ENCODE data around the gene WDR19.
"Not testable (repeated sequence)": the region's sequence is repeated elsewhere in the genome, so short reads cannot be mapped to it uniquely, and the experiment has no call there.

The WDR19 gene

GRCh38 chr4:39233783-39234182 lies 51.5 kb downstream of the WDR19 start:
- DNase-seq = no peak

GRCh38 chr4:39235021-39235420 lies 52.7 kb downstream of the WDR19 start:
- no peak for DNase-seq

DNA sequence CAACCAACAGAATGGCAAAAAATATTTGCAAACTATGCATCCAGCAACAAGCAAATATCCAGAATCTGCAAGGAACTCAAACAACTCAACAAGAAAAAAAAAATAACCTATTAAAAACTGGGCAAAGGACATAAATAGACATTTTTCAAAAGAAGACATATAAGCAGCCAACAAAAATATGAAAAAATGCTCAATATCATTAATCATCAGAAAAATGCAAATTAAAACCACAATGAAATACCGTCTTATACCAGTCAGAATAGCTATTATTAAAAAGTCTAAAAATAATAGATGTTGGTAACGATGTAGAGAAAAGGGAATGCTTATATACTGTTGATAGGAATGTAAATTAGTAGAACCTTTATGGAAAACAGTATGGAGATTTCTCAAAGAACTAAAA lies 53.4 kb downstream of the WDR19 start:
- DNase-seq = no peak

DNA sequence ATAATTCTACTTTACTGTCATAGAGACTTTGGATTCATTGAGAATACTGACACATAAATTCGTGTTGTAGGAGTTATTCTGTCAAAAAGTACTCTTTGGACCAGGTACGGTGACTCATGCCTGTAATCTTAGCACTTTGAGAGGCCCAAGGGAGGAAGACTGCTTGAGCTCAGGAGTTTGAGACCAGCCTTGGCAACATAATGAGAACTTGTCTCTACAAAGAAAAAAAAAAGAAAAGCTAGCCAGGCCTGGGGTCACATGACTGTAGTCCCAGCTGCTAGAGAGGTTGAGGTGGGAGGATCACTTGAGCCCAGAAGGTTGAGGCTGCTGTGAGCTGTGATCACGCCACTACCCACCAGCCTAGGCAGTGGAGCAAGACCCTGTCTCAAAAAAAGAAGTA lies 54.9 kb downstream of the WDR19 start:
- no peak for DNase-seq

DNA sequence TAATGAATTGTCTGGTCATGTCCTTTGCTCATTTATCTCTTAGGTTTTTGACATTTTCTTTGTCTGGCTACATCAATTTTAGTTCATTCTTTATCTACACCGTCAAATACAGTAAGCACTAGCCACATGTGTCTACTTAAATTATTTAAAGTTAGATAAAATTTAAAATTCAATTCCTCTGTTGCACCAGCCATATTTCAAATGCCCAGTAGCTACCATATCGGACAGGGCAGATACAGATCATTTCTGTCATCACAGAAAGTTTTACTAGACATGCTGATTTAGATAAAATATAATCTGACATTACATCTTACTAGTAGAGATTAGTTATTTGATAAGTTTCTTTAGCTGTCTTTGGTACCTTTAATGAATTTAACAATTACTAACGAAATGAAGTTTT lies 61.1 kb downstream of the WDR19 start:
- no peak for DNase-seq

GRCh38 chr4:39255266-39255665 lies 72.9 kb downstream of the WDR19 start:
- no peak for DNase-seq

DNA sequence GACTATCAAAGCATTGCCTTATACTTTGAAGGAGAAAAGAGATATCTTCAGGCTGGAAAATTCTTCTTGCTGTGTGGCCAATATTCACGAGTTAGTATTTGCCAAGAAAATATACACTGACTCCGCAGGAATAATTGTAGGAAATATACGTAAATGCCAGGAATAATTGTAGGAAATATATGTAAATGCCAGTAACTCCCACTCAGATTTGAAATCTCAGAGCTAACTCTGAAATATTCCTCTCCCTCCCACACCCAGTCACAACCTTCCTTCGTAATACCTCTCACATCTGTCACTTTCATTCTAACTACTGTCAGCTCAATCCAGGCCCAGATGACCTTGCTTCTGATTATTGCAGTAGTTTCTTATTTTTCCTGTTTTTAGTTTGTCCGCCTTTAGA lies 73.5 kb downstream of the WDR19 start:
- DNase-seq = no peak

- peak; percentile 25 for DNase-seq
These were observed 74.1 kb downstream of the WDR19 start for GRCh38 chr4:39256436-39256835.

- DNase-seq = no peak
These were observed 77.4 kb downstream of the WDR19 start for GRCh38 chr4:39259571-39260330.

DNA sequence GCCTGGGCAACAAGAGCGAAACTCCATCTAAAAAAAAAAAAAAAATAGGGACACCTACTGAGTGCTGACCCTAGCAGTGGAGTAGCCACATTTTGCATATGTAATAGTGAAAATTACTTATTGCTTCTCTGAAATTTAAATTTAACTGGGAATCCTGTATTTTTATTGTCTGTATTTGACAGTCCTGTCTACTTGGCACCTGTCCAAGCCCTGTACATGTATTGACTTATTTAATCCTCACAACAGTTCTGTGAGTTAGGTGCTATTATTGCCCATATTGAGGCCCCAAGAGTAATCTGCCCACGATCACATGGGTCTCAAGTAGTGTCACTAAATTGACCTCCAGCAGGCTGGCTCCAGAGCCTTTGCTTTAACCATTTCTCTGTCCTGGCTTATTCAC lies 81.6 kb downstream of the WDR19 start:
- DNase-seq = no peak

GRCh38 chr4:39274503-39274902 lies 92.2 kb downstream of the WDR19 start:
- DNase-seq = no peak

- DNase-seq = not testable (repeated sequence)
These were observed 95.3 kb downstream of the WDR19 start for GRCh38 chr4:39277661-39278060.

DNA sequence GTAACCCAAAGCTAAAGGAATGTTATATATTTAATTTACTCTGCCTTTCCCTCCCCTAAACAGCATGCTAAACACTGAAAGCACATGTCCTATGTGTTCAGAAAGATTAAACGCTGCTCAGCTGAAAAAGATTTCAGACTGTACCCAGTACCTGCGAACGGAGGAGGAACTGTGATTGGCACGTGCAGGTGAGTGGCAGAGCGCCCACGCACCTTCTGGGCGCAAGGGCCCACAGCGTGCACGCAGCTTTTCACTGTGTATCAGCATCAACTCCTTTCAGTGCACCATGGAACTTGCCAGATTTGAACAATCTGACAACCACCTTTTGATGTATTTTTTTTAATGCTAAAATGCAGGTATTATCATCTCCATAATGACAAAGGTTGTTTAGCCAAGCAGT lies 96.1 kb downstream of the WDR19 start:
- DNase-seq = no peak

DNA sequence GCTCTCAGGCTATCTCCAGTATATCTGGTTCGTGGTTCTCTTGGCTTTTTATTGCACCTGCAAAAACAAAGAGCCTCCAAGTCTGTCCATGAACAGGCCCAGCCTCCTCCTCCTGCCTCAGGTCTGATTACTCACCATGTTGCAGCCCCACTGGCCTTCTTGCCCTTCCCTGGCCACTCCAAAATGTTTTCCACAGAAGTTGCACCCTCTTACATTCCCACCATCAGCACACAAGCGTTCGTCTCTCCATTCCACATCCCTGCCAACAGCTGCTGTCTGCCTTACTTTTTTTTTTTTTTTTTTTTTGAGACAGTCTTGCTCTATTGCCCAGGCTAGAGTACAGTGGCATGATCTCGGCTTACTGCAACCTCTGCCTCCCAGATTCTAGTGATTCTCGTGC lies 97.1 kb downstream of the WDR19 start:
- DNase-seq = no peak

DNA sequence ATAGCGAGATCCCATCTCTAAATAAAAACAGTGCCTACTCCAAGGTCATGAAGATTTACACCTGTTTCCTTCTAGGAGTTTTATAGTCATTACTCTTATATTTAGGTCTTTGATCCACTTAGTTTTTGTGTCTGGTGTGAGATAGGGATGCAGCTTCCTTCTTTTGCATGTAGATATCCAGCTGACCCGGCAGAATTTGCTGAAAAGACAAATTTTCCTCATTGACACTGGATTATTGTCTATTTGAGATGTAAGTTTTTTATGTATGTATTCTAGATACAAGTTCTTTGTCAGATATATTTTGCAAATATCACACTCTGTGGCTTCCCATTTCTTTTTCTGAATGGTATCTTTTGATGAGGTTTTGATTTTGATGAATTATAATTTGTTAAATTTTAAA lies 98.4 kb downstream of the WDR19 start:
- DNase-seq = no peak

GRCh38 chr4:39285111-39285795 lies 102.9 kb downstream of the WDR19 start:
- no peak for DNase-seq

DNA sequence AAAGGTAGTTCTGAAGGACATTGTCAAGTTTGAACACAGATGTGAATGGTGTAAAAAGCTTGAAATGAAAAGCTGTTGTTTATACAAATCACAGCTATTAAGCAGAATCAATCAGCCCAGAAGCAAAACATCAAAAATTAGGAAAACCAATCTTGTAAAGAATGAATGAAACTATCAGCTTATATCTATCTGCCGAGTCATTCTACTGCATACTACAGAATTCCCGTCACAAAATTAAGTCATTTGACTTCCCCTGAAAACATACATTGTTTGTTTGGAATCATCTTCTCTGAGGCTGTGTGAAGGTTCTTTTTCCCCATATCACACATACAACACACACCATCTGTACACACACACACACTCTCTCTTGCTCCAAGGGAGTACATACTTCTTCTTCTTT lies 103.5 kb downstream of the WDR19 start:
- no peak for DNase-seq

- no peak for DNase-seq
These were observed 103.9 kb downstream of the WDR19 start for GRCh38 chr4:39286263-39286662.

GRCh38 chr4:39287223-39287622 lies 104.9 kb downstream of the WDR19 start:
- DNase-seq = no peak

DNA sequence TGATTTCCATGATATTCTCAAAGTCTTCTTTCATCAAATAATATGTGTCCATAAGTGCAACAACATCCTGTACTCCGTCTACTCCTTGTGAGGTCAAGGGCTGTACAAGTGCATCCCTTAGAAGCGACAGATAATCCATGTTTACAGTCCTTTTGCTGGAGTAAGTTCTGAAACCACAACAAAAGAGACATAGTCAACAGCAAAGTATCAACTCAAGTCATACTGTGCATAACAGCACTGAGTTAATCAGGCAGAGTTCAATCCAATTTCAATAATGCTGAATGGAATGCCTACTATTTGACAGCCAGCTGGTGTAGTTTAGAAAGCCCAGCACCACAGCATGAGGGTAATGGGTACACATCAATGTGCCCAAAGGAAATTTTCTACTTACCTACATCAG lies 109.4 kb downstream of the WDR19 start:
- DNase-seq = no peak

GRCh38 chr4:39292433-39292832 lies 110.1 kb downstream of the WDR19 start:
- DNase-seq = not testable (repeated sequence)

DNA sequence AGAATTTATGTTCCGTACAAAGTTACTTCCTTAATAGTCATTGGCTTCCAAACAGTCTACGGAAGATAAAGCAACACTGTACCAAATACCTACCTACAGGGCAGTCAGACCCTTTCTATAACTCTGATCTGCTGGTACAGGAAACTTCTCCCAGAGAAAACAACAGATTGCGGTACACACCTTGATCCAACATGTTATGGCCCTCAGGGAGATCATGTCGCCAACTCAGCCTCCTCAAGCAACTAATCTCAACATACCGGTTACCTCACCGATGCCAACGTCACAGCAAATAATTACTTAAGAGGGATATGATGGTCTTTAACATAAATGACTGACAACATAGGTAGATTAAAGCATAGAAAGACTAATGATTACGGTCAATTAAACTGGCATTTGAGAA lies 113.5 kb downstream of the WDR19 start:
- DNase-seq = no peak

DNA sequence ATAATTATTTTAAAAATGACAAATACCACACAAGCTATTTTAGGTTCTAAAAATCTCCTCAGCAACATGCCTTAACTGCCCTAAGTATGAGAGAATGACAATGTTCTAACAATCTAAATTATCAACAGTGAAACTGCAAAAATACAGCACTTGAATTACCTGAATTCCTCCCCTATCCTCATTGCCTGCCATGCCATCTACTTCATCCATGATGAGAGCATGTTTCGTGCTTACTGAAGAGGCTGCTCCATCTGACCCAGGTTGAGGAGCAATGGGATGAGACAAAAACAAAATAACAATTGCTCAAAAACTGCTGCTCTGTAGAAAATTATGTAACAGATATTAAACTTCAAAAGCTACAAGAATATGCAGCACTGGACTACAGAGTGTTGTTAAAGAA lies 120.6 kb downstream of the WDR19 start:
- no peak for DNase-seq

- no peak for DNase-seq
These were observed 121.5 kb downstream of the WDR19 start for GRCh38 chr4:39303871-39304270.

- DNase-seq = no peak
These were observed 122.3 kb downstream of the WDR19 start for GRCh38 chr4:39304651-39305050.
